CD4-positive, alpha-beta T cell treated with Interleukin-6 for 4 hours (primary cell): Measurements from ENCODE around the gene PRX.
"Not testable (repeated sequence)": the region's sequence is repeated elsewhere in the genome, so short reads cannot be mapped to it uniquely, and the experiment has no call there.

Experiments used
- DNase-seq: peaks from one replicate; pipeline ENCODE4 v3.0.0-alpha.2; 2020; ENCODE audit warnings: mixed read lengths

Gene PRX

GRCh38 chr19:40433391-40434216 lies 20.4 kb upstream of the PRX start:
- peak; percentile 69 for DNase-seq

- DNase-seq: not testable (repeated sequence)
These were observed 19.6 kb upstream of the PRX start for GRCh38 chr19:40432760-40433159.

- DNase-seq: no peak
These were observed 18.5 kb upstream of the PRX start for GRCh38 chr19:40431698-40432097.

- DNase-seq: not testable (repeated sequence)
These were observed 17.1 kb upstream of the PRX start for GRCh38 chr19:40430242-40430641.

- not testable (repeated sequence) for DNase-seq
These were observed 15.0 kb upstream of the PRX start for GRCh38 chr19:40428197-40428596.

- DNase-seq: peak; percentile 100
These were observed 12.5 kb upstream of the PRX start, which contains the start of gene SERTAD1 for GRCh38 chr19:40425450-40426287. TSS of gene SERTAD1 (minus strand) at chr19:40425992. CDS start at chr19:40423546, 2,446 bp downstream.

GRCh38 chr19:40424637-40425449 lies 11.7 kb upstream of the PRX start:
- no peak for DNase-seq

GRCh38 chr19:40423938-40424337 lies 10.8 kb upstream of the PRX start:
- no peak for DNase-seq

- no peak for DNase-seq
These were observed 9.8 kb upstream of the PRX start for GRCh38 chr19:40422748-40423566.

GRCh38 chr19:40421993-40422747 lies 9.0 kb upstream of the PRX start:
- no peak for DNase-seq

GRCh38 chr19:40420766-40421765 lies 7.9 kb upstream of the PRX start:
- peak; percentile 83 for DNase-seq

- DNase-seq: no peak
These were observed 7.2 kb upstream of the PRX start for GRCh38 chr19:40420451-40420765.

GRCh38 chr19:40419780-40420179 lies 6.6 kb upstream of the PRX start:
- DNase-seq: no peak

- no peak for DNase-seq
These were observed 6.0 kb upstream of the PRX start for GRCh38 chr19:40419066-40419612.

GRCh38 chr19:40418040-40418439 lies 4.9 kb upstream of the PRX start:
- no peak for DNase-seq

- DNase-seq: no peak
These were observed 4.4 kb upstream of the PRX start for GRCh38 chr19:40417643-40417981.

GRCh38 chr19:40416918-40417642 lies 3.9 kb upstream of the PRX start:
- DNase-seq: peak; percentile 22

- no peak for DNase-seq
These were observed 2.6 kb upstream of the PRX start for GRCh38 chr19:40415768-40416167.
